K562 (cell line): ENCODE results near the gene RAB3D. TPM values are rescaled to one million over a fixed set of nuclear protein-coding genes. Genes with fewer than 3 reads are reported as not detected.

Source experiments
- KDM5B ChIP-seq: fragments of 200-600 bp; sonication (generic); IDR thresholded peaks from 2 replicates; pipeline ENCODE4 v1.6.1; 2012; ENCODE audit warnings: low read depth, mild to moderate bottlenecking, moderate library complexity, low read length, control low read depth, inconsistent platforms; ENCODE audit not compliant: insufficient replicate concordance
- LEF1 ChIP-seq: fragments of 450-650 bp; IDR thresholded peaks from 2 replicates; pipeline ENCODE4 v1.6.1; 2016; ENCODE audit warnings: mild to moderate bottlenecking
- NUFIP1 ChIP-seq: fragments of 450-650 bp; IDR thresholded peaks from 2 replicates; pipeline ENCODE4 v1.6.1; 2018; ENCODE audit not compliant: partially characterized antibody
- REST ChIP-seq, 2 experiments: fragments of 450-650 bp; formaldehyde crosslinking in 1 of 2; IDR thresholded peaks; 2 replicates each; pipeline versions ENCODE4 v1.4.0 to v1.6.1; 2014 to 2020; ENCODE audit warnings: mild to moderate bottlenecking in 2 of 2, borderline replicate concordance in 1 of 2, low read depth in 1 of 2
- RFX1 ChIP-seq: fragments of 450-650 bp; IDR thresholded peaks from 2 replicates; pipeline ENCODE4 v1.6.1; 2016; ENCODE audit warnings: mild to moderate bottlenecking, moderate library complexity
- SIN3A ChIP-seq, 2 experiments: fragments of 150-350 bp in 1 of 2; IDR thresholded peaks; 2 replicates each; pipeline ENCODE4 v1.6.1; 2011 to 2016; ENCODE audit warnings: borderline replicate concordance in 2 of 2, low read depth in 2 of 2, low read length in 2 of 2, mild to moderate bottlenecking in 2 of 2, moderate library complexity in 2 of 2; ENCODE audit not compliant: control insufficient read depth in 1 of 2
- SMC3 ChIP-seq: conservative IDR thresholded peaks from 2 replicates; pipeline ENCODE4 v1.6.1; 2011; ENCODE audit warnings: low read depth, low read length, improper control_type of control experiment; ENCODE audit not compliant: insufficient read depth
- STAT5A ChIP-seq: IDR thresholded peaks from 2 replicates; pipeline ENCODE4 v1.6.1; 2012; ENCODE audit warnings: low read length, inconsistent platforms, borderline replicate concordance
- STAT6 ChIP-seq: sonication (generic); formaldehyde crosslinking; IDR thresholded peaks from 2 replicates; pipeline ENCODE4 v1.8.1; 2023; ENCODE audit warnings: mild to moderate bottlenecking, missing genetic modification reagents
- TARDBP ChIP-seq: fragments of 450-650 bp; IDR thresholded peaks from 2 replicates; pipeline ENCODE4 v1.6.1; 2016
- TCFL5 ChIP-seq: fragments of 250-450 bp; sonication (Bioruptor Pico); conservative IDR thresholded peaks from 2 replicates; pipeline ENCODE4 v1.6.1; 2021; ENCODE audit warnings: mild to moderate bottlenecking, moderate library complexity, matching md5 sums
- UBTF ChIP-seq, 2 experiments: IDR thresholded peaks; 2 replicates each; pipeline ENCODE4 v1.6.1; 2012; ENCODE audit warnings: improper control_type of control experiment in 2 of 2, low read depth in 2 of 2, low read length in 2 of 2, borderline replicate concordance in 1 of 2
- ZC3H11A ChIP-seq: IDR thresholded peaks from 2 replicates; pipeline ENCODE4 v1.6.1; 2012; ENCODE audit warnings: low read depth, low read length, improper control_type of control experiment
- ZSCAN32 ChIP-seq: fragments of 450-650 bp; formaldehyde crosslinking; IDR thresholded peaks from 2 replicates; pipeline ENCODE4 v1.4.0; 2020; ENCODE audit warnings: mild to moderate bottlenecking, moderate library complexity
- polyA plus RNA-seq, 8 experiments: library from polyadenylated mRNA; depleted of rRNA in 4 of 8; stranded (reverse) in 5 of 8; unstranded in 3 of 8; fragments of >200 nt; fragmentation: Nextera tagmentation in 2 of 8; fragmentation: Illumina TruSeq in 1 of 8; extraction: Ambion mirVana in 2 of 8; extraction: Trizol in 1 of 8; gene quantifications; 2 replicates each; pipeline versions ENCODE4 v1.2.1 to v1.2.3, GENCODE V29; 2011 to 2014; ENCODE audit warnings: inconsistent platforms in 1 of 8, missing spikeins in 1 of 8
- total RNA-seq, 7 experiments: library from RNA; depleted of rRNA in 6 of 7; stranded (reverse); fragments of >200 nt in 6 of 7; fragmentation: Illumina TruSeq in 2 of 7; extraction: Trizol in 2 of 7; gene quantifications; 2 replicates each; pipeline versions ENCODE4 v1.2.1 to v1.2.3, GENCODE V29; 2011 to 2021; ENCODE audit warnings: low replicate concordance in 1 of 7

RAB3D gene
- total and polyA plus RNA-seq, 9 of the 15 experiments (the other 6 are each of a cell fraction or from before 2014, with no cell fraction given), result 0.34 to 3.3 (median 1.3) TPM

- peak; percentile 94 for TF ChIP-seq REST (IDR thresholded peaks at IDR 0.05; ENCODE audit: borderline replicate concordance)
- peak; percentile 84; the same call in 1 of the 2 replicates for TF ChIP-seq REST (CRISPR knock-in tag; IDR thresholded peaks at IDR 0.05; ENCODE audit: low read depth)
- TF ChIP-seq STAT6, result no peak
- TF ChIP-seq STAT5A, result no peak
- no peak for TF ChIP-seq UBTF (IDR thresholded peaks at IDR 0.05; ENCODE audit: borderline replicate concordance in 1 of 2, low read depth in 2 of 2, low read length in 2 of 2)
- no peak for TF ChIP-seq SMC3
- no peak for TF ChIP-seq LEF1
- TF ChIP-seq TARDBP, result no peak
- TF ChIP-seq TCFL5 (CRISPR knock-in tag), result no peak
- TF ChIP-seq KDM5B, result no peak
- no peak for TF ChIP-seq RFX1
- TF ChIP-seq NUFIP1, result no peak
- TF ChIP-seq ZC3H11A, result no peak
- TF ChIP-seq SIN3A (IDR thresholded peaks at IDR 0.05; ENCODE audit: borderline replicate concordance in 2 of 2, control insufficient read depth in 1 of 2, low read depth in 2 of 2, low read length in 2 of 2), result peak in 1 of 2 experiments; percentile 51; a peak in 1 of 4 replicates
- no peak for TF ChIP-seq ZSCAN32 (CRISPR knock-in tag)
Observed at GRCh38 chr19:11361037-11361770, 21.7 kb upstream of the RAB3D start (continued).
